ENCODE results near the gene KRT82. TPM values are rescaled to one million over a fixed set of nuclear protein-coding genes. Genes with fewer than 3 reads are reported as not detected.

KRT82 gene
- total and polyA plus RNA-seq, 4 donors = not detected

GRCh38 chr12:52395761-52396434, 10.2 kb downstream of the KRT82 start:
- no peak for DNase-seq (ENCODE audit: low spot score)
- no peak for TF ChIP-seq FOXA1 (IDR thresholded peaks at IDR 0.05)
- TF ChIP-seq EGR1 (IDR thresholded peaks at IDR 0.05; ENCODE audit: low read depth in 2 of 2) = no peak
- TF ChIP-seq RXRA (IDR thresholded peaks at IDR 0.05) = no peak
- no peak for TF ChIP-seq MAX (IDR thresholded peaks at IDR 0.05)
- no peak for TF ChIP-seq TAF1 (conservative IDR thresholded peaks at IDR 0.05)
- no peak for TF ChIP-seq YY1 (IDR thresholded peaks at IDR 0.05)
- no peak for TF ChIP-seq HNF4G (IDR thresholded peaks at IDR 0.05)
- TF ChIP-seq, protein P1, sequence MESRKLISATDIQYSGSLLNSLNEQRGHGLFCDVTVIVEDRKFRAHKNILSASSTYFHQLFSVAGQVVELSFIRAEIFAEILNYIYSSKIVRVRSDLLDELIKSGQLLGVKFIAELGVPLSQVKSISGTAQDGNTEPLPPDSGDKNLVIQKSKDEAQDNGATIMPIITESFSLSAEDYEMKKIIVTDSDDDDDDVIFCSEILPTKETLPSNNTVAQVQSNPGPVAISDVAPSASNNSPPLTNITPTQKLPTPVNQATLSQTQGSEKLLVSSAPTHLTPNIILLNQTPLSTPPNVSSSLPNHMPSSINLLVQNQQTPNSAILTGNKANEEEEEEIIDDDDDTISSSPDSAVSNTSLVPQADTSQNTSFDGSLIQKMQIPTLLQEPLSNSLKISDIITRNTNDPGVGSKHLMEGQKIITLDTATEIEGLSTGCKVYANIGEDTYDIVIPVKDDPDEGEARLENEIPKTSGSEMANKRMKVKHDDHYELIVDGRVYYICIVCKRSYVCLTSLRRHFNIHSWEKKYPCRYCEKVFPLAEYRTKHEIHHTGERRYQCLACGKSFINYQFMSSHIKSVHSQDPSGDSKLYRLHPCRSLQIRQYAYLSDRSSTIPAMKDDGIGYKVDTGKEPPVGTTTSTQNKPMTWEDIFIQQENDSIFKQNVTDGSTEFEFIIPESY (IDR thresholded peaks at IDR 0.05) = no peak
- no peak for TF ChIP-seq SP1 (IDR thresholded peaks at IDR 0.05)
- TF ChIP-seq FOXA2 (IDR thresholded peaks at IDR 0.05) = no peak
- TF ChIP-seq, protein P2, sequence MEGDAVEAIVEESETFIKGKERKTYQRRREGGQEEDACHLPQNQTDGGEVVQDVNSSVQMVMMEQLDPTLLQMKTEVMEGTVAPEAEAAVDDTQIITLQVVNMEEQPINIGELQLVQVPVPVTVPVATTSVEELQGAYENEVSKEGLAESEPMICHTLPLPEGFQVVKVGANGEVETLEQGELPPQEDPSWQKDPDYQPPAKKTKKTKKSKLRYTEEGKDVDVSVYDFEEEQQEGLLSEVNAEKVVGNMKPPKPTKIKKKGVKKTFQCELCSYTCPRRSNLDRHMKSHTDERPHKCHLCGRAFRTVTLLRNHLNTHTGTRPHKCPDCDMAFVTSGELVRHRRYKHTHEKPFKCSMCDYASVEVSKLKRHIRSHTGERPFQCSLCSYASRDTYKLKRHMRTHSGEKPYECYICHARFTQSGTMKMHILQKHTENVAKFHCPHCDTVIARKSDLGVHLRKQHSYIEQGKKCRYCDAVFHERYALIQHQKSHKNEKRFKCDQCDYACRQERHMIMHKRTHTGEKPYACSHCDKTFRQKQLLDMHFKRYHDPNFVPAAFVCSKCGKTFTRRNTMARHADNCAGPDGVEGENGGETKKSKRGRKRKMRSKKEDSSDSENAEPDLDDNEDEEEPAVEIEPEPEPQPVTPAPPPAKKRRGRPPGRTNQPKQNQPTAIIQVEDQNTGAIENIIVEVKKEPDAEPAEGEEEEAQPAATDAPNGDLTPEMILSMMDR (IDR thresholded peaks at IDR 0.05; ENCODE audit: low read depth, low read length, missing input control) = no peak
- no peak for TF ChIP-seq GABPA (IDR thresholded peaks at IDR 0.05 in 1 of 2, conservative IDR thresholded peaks at IDR 0.05 in 1 of 2)
- TF ChIP-seq JUND (IDR thresholded peaks at IDR 0.05) = no peak
- TF ChIP-seq HNF4A (conservative IDR thresholded peaks at IDR 0.05) = no peak
- TF ChIP-seq REST (IDR thresholded peaks at IDR 0.05) = no peak
- 67% methylated on average over 20 of the region's 20 CpGs for WGBS

GRCh38 chr12:52394836-52395405, 11.2 kb downstream of the KRT82 start:
- Histone ChIP-seq H3K9me3 (ENCODE audit: control insufficient read depth in 4 of 4, low read length in 3 of 4) (no peaks in the 10 kb centered on the region), H3K4me1 (ENCODE audit: control insufficient read depth in 4 of 4, insufficient read depth in 4 of 4, low read length in 3 of 4) (no peaks in the 10 kb centered on the region), H3K4me3 (ENCODE audit: low read depth in 1 of 3, low read length in 3 of 3) (no peak overlapping the region), H3K27me3 (ENCODE audit: control insufficient read depth in 4 of 4, insufficient read depth in 4 of 4, low read length in 3 of 4) (no peaks in the 10 kb centered on the region), H3K27ac (ENCODE audit: low read depth in 1 of 2, low read length in 2 of 2) (no peak overlapping the region), H3K36me3 (ENCODE audit: control insufficient read depth in 4 of 4, insufficient read depth in 3 of 4, low read depth in 1 of 4, low read length in 3 of 4) (no peaks in the 10 kb centered on the region), H3K9ac (ENCODE audit: low read depth in 1 of 2, low read length in 2 of 2) (no peak overlapping the region)
- no peak for TF ChIP-seq FOXA2 (IDR thresholded peaks at IDR 0.05)
- TF ChIP-seq, protein P3, sequence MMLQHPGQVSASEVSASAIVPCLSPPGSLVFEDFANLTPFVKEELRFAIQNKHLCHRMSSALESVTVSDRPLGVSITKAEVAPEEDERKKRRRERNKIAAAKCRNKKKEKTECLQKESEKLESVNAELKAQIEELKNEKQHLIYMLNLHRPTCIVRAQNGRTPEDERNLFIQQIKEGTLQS (IDR thresholded peaks at IDR 0.05) = no peak
- DNase-seq (ENCODE audit: low spot score) = no peak
- 82% methylated on average over 13 of the region's 13 CpGs for WGBS

More at GRCh38 chr12:52395761-52396434, 10.2 kb downstream of the KRT82 start:
- Histone ChIP-seq H3K27ac (ENCODE audit: low read depth in 1 of 2, low read length in 2 of 2) (no peak overlapping the region), H3K9me3 (ENCODE audit: control insufficient read depth in 4 of 4, low read length in 3 of 4) (no peaks in the 10 kb centered on the region), H3K27me3 (ENCODE audit: control insufficient read depth in 4 of 4, insufficient read depth in 4 of 4, low read length in 3 of 4) (no peaks in the 10 kb centered on the region), H3K4me1 (ENCODE audit: control insufficient read depth in 4 of 4, insufficient read depth in 4 of 4, low read length in 3 of 4) (no peaks in the 10 kb centered on the region), H3K4me3 (ENCODE audit: low read depth in 1 of 3, low read length in 3 of 3) (no peak overlapping the region), H3K9ac (ENCODE audit: low read depth in 1 of 2, low read length in 2 of 2) (no peak overlapping the region), H3K36me3 (ENCODE audit: control insufficient read depth in 4 of 4, insufficient read depth in 3 of 4, low read depth in 1 of 4, low read length in 3 of 4) (no peaks in the 10 kb centered on the region)

Data from liver (tissue), 9 donors.